Activated naive CD8-positive, alpha-beta T cell treated with anti-CD3 and anti-CD28 coated beads, Interleukin-2, amount 10 ng/mL, durations not matched to agents 7 days and 5 days (primary cell): Measurements from ENCODE around the gene WEE2. TPM values are rescaled to one million over a fixed set of nuclear protein-coding genes. Genes with fewer than 3 reads are reported as not detected.
"Not testable (repeated sequence)": the region's sequence is repeated elsewhere in the genome, so short reads cannot be mapped to it uniquely, and the experiment has no call there.

Experiments used
- ATAC-seq: fragments of 150-1000 bp; cut with Tn5 transposase; one replicate; pipeline ENCODE4 v1.10.0; 2021; ENCODE audit warnings: low read depth, moderate library complexity
- POLR2A ChIA-PET: fragments of 350-600 bp; sonication (Branson Sonifier 250); formaldehyde crosslinking; loops from one replicate; lab custom pipeline; 2021; ENCODE audit warnings: antibody characterized with exemption; lab: Charles Lee
- DNase-seq: peaks from one replicate; pipeline ENCODE4 v3.0.0; 2021
- H3K27ac Mint-ChIP-seq: one replicate; pipeline ENCODE4 v1.8.0; 2022; ENCODE audit warnings: mild to moderate bottlenecking, mixed read lengths
- H3K27me3 Mint-ChIP-seq: one replicate; pipeline ENCODE4 v1.8.0; 2022; ENCODE audit warnings: mild to moderate bottlenecking, moderate library complexity, mixed read lengths
- H3K36me3 Mint-ChIP-seq: one replicate; pipeline ENCODE4 v1.8.0; 2021; ENCODE audit warnings: mild to moderate bottlenecking, mixed read lengths
- H3K4me1 Mint-ChIP-seq: one replicate; pipeline ENCODE4 v1.8.0; 2021; ENCODE audit warnings: mixed read lengths
- H3K4me3 Mint-ChIP-seq: one replicate; pipeline ENCODE4 v1.8.0; 2022; ENCODE audit warnings: mild to moderate bottlenecking, moderate library complexity, mixed read lengths
- H3K9me3 Mint-ChIP-seq: one replicate; pipeline ENCODE4 v1.8.0; 2021; ENCODE audit warnings: mixed read lengths
- total RNA-seq, 2 experiments: library from RNA; stranded (reverse); gene quantifications; one replicate each; pipeline ENCODE4 v1.2.3, GENCODE V29; 2021

WEE2 gene
- total RNA-seq, 2 experiments from 2014 or later = not detected

GRCh38 chr7:141737836-141738591 is 29.9 kb downstream of the WEE2 start, which contains the start of gene SSBP1:
Gene SSBP1, plus strand, starts transcription at chr7:141738358. Its CDS starts 809 bp downstream, at chr7:141739167.
- H3K4me3 Mint-ChIP-seq = peak within 1 kb of the TSS; percentile 94
- H3K9me3 Mint-ChIP-seq = no peaks in the 10 kb centered on the region
- H3K4me1 Mint-ChIP-seq = peaks cover 21% of the 10 kb centered on the region
- POLR2A ChIA-PET = interaction anchor here (0.7 to 3.4 kb wide), 10 partner anchors 32 to 1258 kb away, joined by 3 to 36 read pairs (median 4); partner anchors contain the start of genes AGK, DENND11 and MRPS33
- H3K36me3 Mint-ChIP-seq = peaks cover 10% of the 10 kb centered on the region
- H3K27me3 Mint-ChIP-seq = no peaks in the 10 kb centered on the region
- DNase-seq (peak; percentile 87), ATAC-seq (peak; percentile 91)
- peak within 1 kb of the TSS; percentile 96 for H3K27ac Mint-ChIP-seq

GRCh38 chr7:141738592-141739013 is 30.4 kb downstream of the WEE2 start:
- Mint-ChIP-seq H3K27me3 (no peaks in the 10 kb centered on the region), H3K4me1 (peaks cover 21% of the 10 kb centered on the region), H3K27ac (peak overlapping the region; percentile 96), H3K4me3 (peak overlapping the region; percentile 94), H3K36me3 (peaks cover 16% of the 10 kb centered on the region), H3K9me3 (no peaks in the 10 kb centered on the region)
- no peak for ATAC-seq
- POLR2A ChIA-PET = interaction anchor here (1.0 to 3.4 kb wide), 6 partner anchors 37 to 1065 kb away, joined by 3 to 36 read pairs (median 6); partner anchors contain the start of genes AGK, DENND11 and MRPS33
- no peak for DNase-seq

GRCh38 chr7:141739250-141739649 is 31.1 kb downstream of the WEE2 start:
- POLR2A ChIA-PET = interaction anchor here (3.4 kb wide), 1 partner anchor 37 kb away, joined by 36 read pairs; the partner anchor contains the start of gene DENND11
- Mint-ChIP-seq H3K9me3 (no peaks in the 10 kb centered on the region), H3K36me3 (peaks cover 19% of the 10 kb centered on the region), H3K27ac (peak overlapping the region; percentile 51), H3K27me3 (no peaks in the 10 kb centered on the region), H3K4me1 (peaks cover 24% of the 10 kb centered on the region), H3K4me3 (peak overlapping the region; percentile 94)
- DNase-seq = no peak
- no peak for ATAC-seq

- Mint-ChIP-seq H3K27ac (no peak overlapping the region), H3K27me3 (no peaks in the 10 kb centered on the region), H3K4me1 (peaks cover 21% of the 10 kb centered on the region), H3K4me3 (no peak overlapping the region), H3K9me3 (no peaks in the 10 kb centered on the region), H3K36me3 (peaks cover 28% of the 10 kb centered on the region)
- no peak for ATAC-seq
- POLR2A ChIA-PET = no interaction called here
- DNase-seq = no peak
These were observed 34.1 kb downstream of the WEE2 start for GRCh38 chr7:141742229-141742628.

GRCh38 chr7:141744131-141744530 is 36.0 kb downstream of the WEE2 start:
- Mint-ChIP-seq H3K4me1 (peaks cover 18% of the 10 kb centered on the region), H3K27ac (no peak overlapping the region), H3K4me3 (no peak overlapping the region), H3K27me3 (no peaks in the 10 kb centered on the region), H3K36me3 (peaks cover 26% of the 10 kb centered on the region), H3K9me3 (no peaks in the 10 kb centered on the region)
- POLR2A ChIA-PET = no interaction called here
- ATAC-seq (no peak), DNase-seq (no peak)

GRCh38 chr7:141748396-141748795 is 40.2 kb downstream of the WEE2 start:
- no peaks in the 10 kb centered on the region for H3K27me3 Mint-ChIP-seq
- peaks cover 57% of the 10 kb centered on the region for H3K36me3 Mint-ChIP-seq
- ATAC-seq (no peak), DNase-seq (no peak)
- H3K9me3 Mint-ChIP-seq = peaks cover 17% of the 10 kb centered on the region
- H3K4me1 Mint-ChIP-seq = peaks cover 3% of the 10 kb centered on the region
- H3K4me3 Mint-ChIP-seq = no peak overlapping the region
- POLR2A ChIA-PET = no interaction called here
- no peak overlapping the region for H3K27ac Mint-ChIP-seq

GRCh38 chr7:141751904-141752303 is 43.8 kb downstream of the WEE2 start:
- DNase-seq, POLR2A ChIA-PET, H3K4me3 Mint-ChIP-seq, ATAC-seq, H3K4me1 Mint-ChIP-seq, H3K27me3 Mint-ChIP-seq, H3K27ac Mint-ChIP-seq: not testable (repeated sequence)
- peaks cover 17% of the 10 kb centered on the region for H3K9me3 Mint-ChIP-seq
- H3K36me3 Mint-ChIP-seq = peaks cover 52% of the 10 kb centered on the region

GRCh38 chr7:141752634-141753033 is 44.5 kb downstream of the WEE2 start:
- POLR2A ChIA-PET = no interaction called here
- ATAC-seq (no peak), DNase-seq (no peak)
- H3K4me3 Mint-ChIP-seq = no peak overlapping the region
- no peak overlapping the region for H3K27ac Mint-ChIP-seq
- no peaks in the 10 kb centered on the region for H3K4me1 Mint-ChIP-seq
- H3K9me3 Mint-ChIP-seq = peaks cover 17% of the 10 kb centered on the region
- H3K36me3 Mint-ChIP-seq = peaks cover 52% of the 10 kb centered on the region
- H3K27me3 Mint-ChIP-seq = no peaks in the 10 kb centered on the region

- DNase-seq (no peak), ATAC-seq (no peak)
- no peak overlapping the region for H3K27ac Mint-ChIP-seq
- peaks cover 53% of the 10 kb centered on the region for H3K36me3 Mint-ChIP-seq
- H3K4me3 Mint-ChIP-seq = no peak overlapping the region
- H3K4me1 Mint-ChIP-seq = no peaks in the 10 kb centered on the region
- POLR2A ChIA-PET = no interaction called here
- H3K27me3 Mint-ChIP-seq = no peaks in the 10 kb centered on the region
- H3K9me3 Mint-ChIP-seq = peaks cover 15% of the 10 kb centered on the region
These were observed 46.8 kb downstream of the WEE2 start for GRCh38 chr7:141754939-141755338.

GRCh38 chr7:141763797-141764196 is 55.6 kb downstream of the WEE2 start, which contains the start of gene TAS2R3:
Gene TAS2R3, plus strand, starts transcription at chr7:141764097. Its CDS starts 62 bp downstream, at chr7:141764159.
- POLR2A ChIA-PET = no interaction called here
- H3K27ac Mint-ChIP-seq = no peak within 1 kb of the TSS
- no peaks in the 10 kb centered on the region for H3K27me3 Mint-ChIP-seq
- no peak within 1 kb of the TSS for H3K4me3 Mint-ChIP-seq
- no peaks in the 10 kb centered on the region for H3K9me3 Mint-ChIP-seq
- no peaks in the 10 kb centered on the region for H3K4me1 Mint-ChIP-seq
- H3K36me3 Mint-ChIP-seq = peaks cover 25% of the 10 kb centered on the region
- ATAC-seq (no peak), DNase-seq (no peak)

GRCh38 chr7:141770083-141770583 is 62.0 kb downstream of the WEE2 start:
- ATAC-seq, H3K27ac Mint-ChIP-seq, H3K4me1 Mint-ChIP-seq, POLR2A ChIA-PET, H3K4me3 Mint-ChIP-seq, H3K9me3 Mint-ChIP-seq, H3K27me3 Mint-ChIP-seq, DNase-seq: not testable (repeated sequence)
- H3K36me3 Mint-ChIP-seq = peaks cover 29% of the 10 kb centered on the region

- POLR2A ChIA-PET = no interaction called here
- Mint-ChIP-seq H3K9me3 (peaks cover 2% of the 10 kb centered on the region), H3K4me3 (no peak within 1 kb of the TSS), H3K36me3 (peaks cover 45% of the 10 kb centered on the region), H3K27me3 (no peaks in the 10 kb centered on the region), H3K4me1 (no peaks in the 10 kb centered on the region), H3K27ac (no peak within 1 kb of the TSS)
- DNase-seq (no peak), ATAC-seq (no peak)
These were observed 68.2 kb downstream of the WEE2 start, which contains the start of gene TAS2R4 for GRCh38 chr7:141776374-141776773. Gene TAS2R4, plus strand, starts transcription at chr7:141776674. Its CDS starts 1,815 bp downstream, at chr7:141778489.
